H1 (cell line): ENCODE results near the gene PTPN13. TPM values are rescaled to one million over a fixed set of nuclear protein-coding genes. Genes with fewer than 3 reads are reported as not detected.

ENCODE experiments used
- CTCF ChIA-PET: fragments of 300-600 bp; sonication (Branson Sonifier 250); formaldehyde crosslinking; loops from one replicate; lab custom pipeline; 2021; ENCODE audit not compliant: partially characterized antibody; lab: Charles Lee
- POLR2A ChIA-PET: fragments of 300-600 bp; sonication (Branson Sonifier 250); formaldehyde crosslinking; loops from one replicate; lab custom pipeline; 2021; ENCODE audit warnings: inconsistent platforms; ENCODE audit not compliant: partially characterized antibody; lab: Charles Lee
- DNase-seq, 2 experiments: peaks; one replicate each; pipeline versions ENCODE4 v3.0.0 to v3.0.0-alpha.2; 2010 to 2022; ENCODE audit warnings: low spot score in 2 of 2, low read depth in 1 of 2, mixed read lengths in 1 of 2
- FAIRE-seq: peaks from 2 replicates; lab custom pipeline; 2011; peaks lifted over from hg19 to GRCh38; lab: Jason Lieb, UNC
- H2AFZ ChIP-seq: 2 replicates; pipeline ENCODE4 v1.8.1; 2012; ENCODE audit warnings: low read length, inconsistent platforms
- H2AK5ac ChIP-seq: 2 replicates; pipeline ENCODE4 v1.6.1; 2013; ENCODE audit warnings: low read depth, low read length
- H2BK120ac ChIP-seq: replicated peaks from 2 replicates; pipeline ENCODE3; 2013; ENCODE audit warnings: low read depth, low read length, inconsistent platforms
- H2BK12ac ChIP-seq: 2 replicates; pipeline ENCODE4 v1.6.1; 2013; ENCODE audit warnings: low read depth, low read length
- H2BK15ac ChIP-seq: 2 replicates; pipeline ENCODE4 v1.6.1; 2013; ENCODE audit warnings: low read length
- H2BK20ac ChIP-seq: 2 replicates; pipeline ENCODE4 v1.6.1; 2013; ENCODE audit warnings: low read length
- H2BK5ac ChIP-seq: 2 replicates; pipeline ENCODE4 v1.6.1; 2013; ENCODE audit warnings: low read depth, low read length
- H3K14ac ChIP-seq: 2 replicates; pipeline ENCODE4 v1.6.1; 2013; ENCODE audit warnings: inconsistent platforms; ENCODE audit not compliant: insufficient read length
- H3K18ac ChIP-seq: 2 replicates; pipeline ENCODE4 v1.6.1; 2013; ENCODE audit warnings: low read length; ENCODE audit errors: extremely low read depth
- H3K23ac ChIP-seq: 2 replicates; pipeline ENCODE4 v1.6.1; 2013; ENCODE audit warnings: inconsistent platforms; ENCODE audit not compliant: insufficient read length
- H3K23me2 ChIP-seq: 2 replicates; pipeline ENCODE4 v1.6.1; 2013; ENCODE audit warnings: low read depth, low read length
- H3K27ac ChIP-seq: 2 replicates; pipeline ENCODE4 v1.6.1; 2011; ENCODE audit warnings: low read depth, low read length, inconsistent platforms
- H3K27me3 ChIP-seq, 4 experiments: replicated peaks in 1 of 4; 1 replicate in 1 of 4; 2 replicates in 3 of 4; pipeline versions ENCODE4 v1.6.1 to v1.8.1; 2011 to 2013; ENCODE audit warnings: low read length in 3 of 4, mild to moderate bottlenecking in 3 of 4, inconsistent platforms in 2 of 4, mixed read lengths in 2 of 4, moderate library complexity in 1 of 4; ENCODE audit not compliant: control insufficient read depth in 3 of 4, insufficient read depth in 3 of 4; ENCODE audit errors: extremely low read depth in 1 of 4
- H3K36me3 ChIP-seq, 4 experiments: 2 replicates each; pipeline versions ENCODE4 v1.6.1 to v1.8.1; 2011 to 2013; ENCODE audit warnings: mild to moderate bottlenecking in 4 of 4, low read length in 3 of 4, moderate library complexity in 2 of 4, control low read depth in 1 of 4, inconsistent platforms in 1 of 4; ENCODE audit not compliant: insufficient read depth in 4 of 4, control insufficient read depth in 2 of 4
- H3K4ac ChIP-seq: replicated peaks from 2 replicates; pipeline ENCODE3; 2013; ENCODE audit warnings: low read length, low read depth, mixed read lengths, inconsistent platforms; ENCODE audit not compliant: insufficient read length
- H3K4me1 ChIP-seq, 4 experiments: replicated peaks in 1 of 4; 1 replicate in 1 of 4; 2 replicates in 3 of 4; pipeline versions ENCODE4 v1.6.1 to v1.8.1; 2011 to 2013; ENCODE audit warnings: low read length in 3 of 4, inconsistent platforms in 2 of 4, mixed read lengths in 1 of 4; ENCODE audit not compliant: insufficient read depth in 4 of 4, control insufficient read depth in 3 of 4
- H3K4me2 ChIP-seq, 2 experiments: 2 replicates each; pipeline versions ENCODE4 v1.6.1 to v1.8.1; 2011 to 2013; ENCODE audit warnings: low read depth in 2 of 2, low read length in 2 of 2, control low read depth in 1 of 2, inconsistent platforms in 1 of 2, mild to moderate bottlenecking in 1 of 2; ENCODE audit not compliant: insufficient read depth in 1 of 2
- H3K4me3 ChIP-seq, 4 experiments: fragments of 200-600, 300-600 bp in 1 of 4; sonication (generic), shearing (Covaris generic), sonication (Bioruptor Twin) in 1 of 4; 2 replicates each; pipeline versions ENCODE4 v1.5.1 to v1.8.1; 2011 to 2016; ENCODE audit warnings: low read length in 4 of 4, low read depth in 3 of 4, control low read depth in 2 of 4, inconsistent platforms in 2 of 4, mild to moderate bottlenecking in 2 of 4, mixed read lengths in 1 of 4, moderate library complexity in 1 of 4; ENCODE audit not compliant: insufficient read depth in 2 of 4; ENCODE audit errors: extremely low read depth in 1 of 4
- H3K56ac ChIP-seq: replicated peaks from 2 replicates; pipeline ENCODE3; 2013; ENCODE audit warnings: low read depth, mild to moderate bottlenecking, mixed read lengths, low read length, inconsistent platforms; ENCODE audit not compliant: insufficient read length
- H3K79me1 ChIP-seq: 2 replicates; pipeline ENCODE4 v1.6.1; 2013; ENCODE audit warnings: low read depth, low read length, control low read depth
- H3K79me2 ChIP-seq, 2 experiments: 2 replicates each; pipeline versions ENCODE4 v1.6.1 to v1.8.1; 2012 to 2013; ENCODE audit warnings: low read length in 2 of 2, mild to moderate bottlenecking in 2 of 2, inconsistent platforms in 1 of 2; ENCODE audit not compliant: insufficient read depth in 2 of 2, control insufficient read depth in 1 of 2
- H3K9ac ChIP-seq, 4 experiments: replicated peaks in 1 of 4; 1 replicate in 1 of 4; 2 replicates in 3 of 4; pipeline versions ENCODE4 v1.6.1 to v1.8.1; 2011 to 2013; ENCODE audit warnings: low read depth in 3 of 4, low read length in 3 of 4, control low read depth in 2 of 4, mild to moderate bottlenecking in 2 of 4, moderate library complexity in 2 of 4, inconsistent platforms in 1 of 4; ENCODE audit errors: extremely low read depth in 1 of 4
- H3K9me3 ChIP-seq, 2 experiments: 2 replicates each; pipeline versions ENCODE4 v1.6.1 to v1.8.1; 2012 to 2013; ENCODE audit warnings: mild to moderate bottlenecking in 2 of 2, moderate library complexity in 2 of 2, control low read depth in 1 of 2, inconsistent platforms in 1 of 2, low read depth in 1 of 2, low read length in 1 of 2, mixed read lengths in 1 of 2; ENCODE audit not compliant: insufficient read depth in 2 of 2
- H4K20me1 ChIP-seq, 2 experiments: replicated peaks in 1 of 2; 2 replicates each; pipeline versions ENCODE3 to v1.8.1; 2011 to 2013; ENCODE audit warnings: inconsistent platforms in 2 of 2, low read length in 2 of 2, mild to moderate bottlenecking in 1 of 2; ENCODE audit not compliant: insufficient read depth in 2 of 2, control insufficient read depth in 1 of 2
- H4K5ac ChIP-seq: 2 replicates; pipeline ENCODE4 v1.6.1; 2013; ENCODE audit warnings: low read length, low read depth, mixed read lengths, inconsistent platforms; ENCODE audit not compliant: insufficient read length
- H4K8ac ChIP-seq: 2 replicates; pipeline ENCODE4 v1.8.0; 2013; ENCODE audit warnings: mild to moderate bottlenecking, moderate library complexity, low read length, inconsistent platforms; ENCODE audit not compliant: insufficient read depth; ENCODE audit errors: extremely low read depth
- H4K91ac ChIP-seq: replicated peaks from 2 replicates; pipeline ENCODE3; 2013; ENCODE audit warnings: low read length, mixed read lengths, inconsistent platforms; ENCODE audit not compliant: insufficient read length
- CEBPB ChIP-seq: IDR thresholded peaks from 2 replicates; pipeline ENCODE4 v1.6.1; 2012; ENCODE audit warnings: low read depth, low read length
- CTBP2 ChIP-seq: IDR thresholded peaks from 2 replicates; pipeline ENCODE4 v1.7.0; 2011; ENCODE audit warnings: borderline replicate concordance, mild to moderate bottlenecking, moderate library complexity, mixed read lengths, low read length; ENCODE audit not compliant: insufficient read depth, insufficient read length
- FOSL1 ChIP-seq: IDR thresholded peaks from 2 replicates; pipeline ENCODE4 v1.6.1; 2011; ENCODE audit warnings: mild to moderate bottlenecking, low read depth, low read length, moderate library complexity; ENCODE audit not compliant: insufficient read depth
- KDM4A ChIP-seq: IDR thresholded peaks from one replicate; pipeline ENCODE4 v1.7.1; 2012; ENCODE audit warnings: low read depth, mild to moderate bottlenecking, moderate library complexity, low read length, inconsistent platforms; ENCODE audit not compliant: severe bottlenecking
- MAX ChIP-seq: IDR thresholded peaks from 2 replicates; pipeline ENCODE4 v1.6.1; 2012; ENCODE audit warnings: inconsistent platforms
- NANOG ChIP-seq: IDR thresholded peaks from 2 replicates; pipeline ENCODE4 v1.6.1; 2011; ENCODE audit warnings: low read length, low read depth, mild to moderate bottlenecking, inconsistent platforms; ENCODE audit not compliant: insufficient read depth, poor library complexity, severe bottlenecking
- SIRT6 ChIP-seq: IDR thresholded peaks from one replicate; pipeline ENCODE4 v1.7.1; 2012; ENCODE audit warnings: low read length, inconsistent platforms
- TAF7 ChIP-seq: optimal IDR thresholded peaks from 2 replicates; pipeline ENCODE3; 2011; ENCODE audit warnings: low read depth, mild to moderate bottlenecking, inconsistent platforms, low read length, moderate library complexity, borderline replicate concordance
- TBP ChIP-seq: IDR thresholded peaks from 2 replicates; pipeline ENCODE4 v1.6.1; 2011; ENCODE audit warnings: low read depth, low read length, improper control_type of control experiment
- YY1 ChIP-seq: IDR thresholded peaks from 2 replicates; pipeline ENCODE4 v1.6.1; 2011; ENCODE audit warnings: low read depth, mild to moderate bottlenecking, low read length
- WGBS, 2 experiments: shearing (Covaris generic) in 1 of 2; methylation state at CpG; one replicate each; pipeline versions ENCODE4 v1.1.6 to v1.1.7; 2013 to 2015; ENCODE audit warnings: low lambda C conversion rate in 2 of 2, mixed read lengths in 2 of 2, inconsistent platforms in 1 of 2, low coverage in 1 of 2, missing lambda C conversion rate in 1 of 2; ENCODE audit not compliant: insufficient replicate concordance in 2 of 2, insufficient coverage in 1 of 2, insufficient read length in 1 of 2; ENCODE audit errors: extremely low coverage in 1 of 2, missing lambda C conversion rate in 1 of 2; 5-methylcytosine and 5-hydroxymethylcytosine counted together
- polyA plus RNA-seq, 7 experiments: library from polyadenylated mRNA; depleted of rRNA in 3 of 7; stranded (reverse) in 5 of 7; unstranded in 2 of 7; fragments of >200 nt in 5 of 7; fragments of 200-250 nt in 2 of 7; gene quantifications; 1 replicate in 5 of 7; 2 replicates in 1 of 7; 4 replicates in 1 of 7; pipeline versions ENCODE4 v1.2.1 to v1.2.3, GENCODE V29; 2011 to 2013; ENCODE audit warnings: missing spikeins in 2 of 7, mixed read lengths in 2 of 7
- total RNA-seq: library from RNA; stranded (reverse); fragmentation: NEBNext Ultra II Directional; extraction: Animal tissue kit (Norgen Biotek cat#: 25700); gene quantifications from 2 replicates; pipeline ENCODE4 v1.2.1, GENCODE V29; 2021

PTPN13 gene
- total and polyA plus RNA-seq, 2 of the 8 experiments (the other 6 are each of a cell fraction or from before 2014, with no cell fraction given) = 12.7 to 57.9 TPM

GRCh38 chr4:86569103-86569870 is 24.8 kb upstream of the PTPN13 start:
- Histone ChIP-seq H3K9me3 (no peaks in the 10 kb centered on the region), H3K56ac (no peak overlapping the region), H3K14ac (no peak overlapping the region), H3K18ac (no peak overlapping the region), H3K27ac (no peak overlapping the region), H3K4me2 (no peak overlapping the region), H2BK20ac (no peak overlapping the region), H3K79me1 (no peaks in the 10 kb centered on the region), H3K4ac (no peak overlapping the region), H2AK5ac (no peak overlapping the region), H3K4me3 (no peak overlapping the region), H3K27me3 (no peaks in the 10 kb centered on the region), H2BK15ac (no peak overlapping the region), H3K23me2 (no peaks in the 10 kb centered on the region; the same call in 1 of the 2 replicates), H2BK12ac (no peak overlapping the region)
- no peak for DNase-seq
- WGBS, 2 experiments = 71% methylated on average over 6 of the region's 6 CpGs; no CpG with 5 or more reads in 1 of the 2 experiments
- CTCF ChIA-PET = no interaction called here
- TF ChIP-seq TBP (no peak), NANOG (no peak), SIRT6 (no peak), MAX (no peak), CTBP2 (no peak), TAF7 (no peak), FOSL1 (no peak), CEBPB (no peak), KDM4A (no peak), YY1 (no peak)
- TF ChIP-seq, all 59 proteins: peak for 0
- Histone ChIP-seq H2AFZ (no peak overlapping the region), H3K23ac (no peak overlapping the region), H4K5ac (no peak overlapping the region), H4K8ac (no peak overlapping the region), H3K4me1 (no peaks in the 10 kb centered on the region; a peak in 1 of 7 replicates), H3K36me3 (no peaks in the 10 kb centered on the region), H4K20me1 (no peaks in the 10 kb centered on the region), H2BK120ac (no peak overlapping the region), H3K9ac (no peak overlapping the region), H3K79me2 (no peaks in the 10 kb centered on the region), H4K91ac (no peak overlapping the region), H2BK5ac (no peak overlapping the region)
- POLR2A ChIA-PET = interaction anchor here (1.0 to 1.4 kb wide), 2 partner anchors 23 to 25 kb away, joined by 3 read pairs; partner anchors contain the start of gene PTPN13
- FAIRE-seq = no peak
